Peyer's patch (tissue), 4 donors: Measurements from ENCODE around the gene CYP27B1.

ENCODE experiments used
- CTCF ChIP-seq, 6 experiments: fragments of 450-650 bp in 4 of 6; fragments of 200-600 bp in 2 of 6; sonication (generic) in 1 of 6; IDR thresholded peaks; one replicate each; pipeline ENCODE4 v1.5.1; 2017 to 2019; ENCODE audit warnings: antibody characterized with exemption in 6 of 6, mild to moderate bottlenecking in 3 of 6, moderate library complexity in 1 of 6
- POLR2A ChIP-seq, 2 donors: fragments of 450-650 bp; IDR thresholded peaks; one replicate each; pipeline ENCODE4 v1.5.1; 2017; ENCODE audit warnings: antibody characterized with exemption in 2 of 2, mild to moderate bottlenecking in 2 of 2, moderate library complexity in 2 of 2

- TF ChIP-seq CTCF (IDR thresholded peaks at IDR 0.05) (no peak), POLR2A (IDR thresholded peaks at IDR 0.05) (no peak)
These were observed 22.6 kb downstream of the CYP27B1 start for GRCh38 chr12:57744194-57744776.
